ENCODE data around the gene MREG. TPM values are rescaled to one million over a fixed set of nuclear protein-coding genes. Genes with fewer than 3 reads are reported as not detected.
A peak's percentile ranks its signal among the peaks of the same experiment; 100 is the strongest.

Gene MREG
- total and polyA plus RNA-seq, 4 donors, result 0.87 to 3.1 (median 2.7) TPM

- H3K36me3 ChIP-seq (ENCODE audit: control insufficient read depth in 4 of 4, insufficient read depth in 3 of 4, low read depth in 1 of 4, low read length in 3 of 4), result peaks cover 0 to 9% (median 3%) of the 10 kb centered on the region in 4 donors
- no peak overlapping the region for H3K9ac ChIP-seq (ENCODE audit: low read depth in 1 of 2, low read length in 2 of 2)
- H3K27me3 ChIP-seq (ENCODE audit: control insufficient read depth in 4 of 4, insufficient read depth in 4 of 4, low read length in 3 of 4), result no peaks in the 10 kb centered on the region
- peaks cover 1 to 12% (median 6%) of the 10 kb centered on the region in 4 donors for H3K4me1 ChIP-seq (ENCODE audit: control insufficient read depth in 4 of 4, insufficient read depth in 4 of 4, low read length in 3 of 4)
- TF ChIP-seq RAD21 (IDR thresholded peaks at IDR 0.05), result no peak
- no peak for TF ChIP-seq SP1 (IDR thresholded peaks at IDR 0.05)
- TF ChIP-seq HNF4A (conservative IDR thresholded peaks at IDR 0.05), result peak in 1 of 2 donors; percentile 73
- TF ChIP-seq ATF3 (IDR thresholded peaks at IDR 0.05), result no peak
- no peak for TF ChIP-seq NR2F2 (IDR thresholded peaks at IDR 0.05)
- no peak for TF ChIP-seq RXRA (IDR thresholded peaks at IDR 0.05)
- TF ChIP-seq HNF4G (IDR thresholded peaks at IDR 0.05), result no peak
- no peak for TF ChIP-seq GABPA (IDR thresholded peaks at IDR 0.05 in 1 of 2, conservative IDR thresholded peaks at IDR 0.05 in 1 of 2)
- no peak for TF ChIP-seq MAX (IDR thresholded peaks at IDR 0.05)
- no peak for TF ChIP-seq TAF1 (conservative IDR thresholded peaks at IDR 0.05)
- TF ChIP-seq FOXA2 (IDR thresholded peaks at IDR 0.05), result no peak
- TF ChIP-seq, protein P1, sequence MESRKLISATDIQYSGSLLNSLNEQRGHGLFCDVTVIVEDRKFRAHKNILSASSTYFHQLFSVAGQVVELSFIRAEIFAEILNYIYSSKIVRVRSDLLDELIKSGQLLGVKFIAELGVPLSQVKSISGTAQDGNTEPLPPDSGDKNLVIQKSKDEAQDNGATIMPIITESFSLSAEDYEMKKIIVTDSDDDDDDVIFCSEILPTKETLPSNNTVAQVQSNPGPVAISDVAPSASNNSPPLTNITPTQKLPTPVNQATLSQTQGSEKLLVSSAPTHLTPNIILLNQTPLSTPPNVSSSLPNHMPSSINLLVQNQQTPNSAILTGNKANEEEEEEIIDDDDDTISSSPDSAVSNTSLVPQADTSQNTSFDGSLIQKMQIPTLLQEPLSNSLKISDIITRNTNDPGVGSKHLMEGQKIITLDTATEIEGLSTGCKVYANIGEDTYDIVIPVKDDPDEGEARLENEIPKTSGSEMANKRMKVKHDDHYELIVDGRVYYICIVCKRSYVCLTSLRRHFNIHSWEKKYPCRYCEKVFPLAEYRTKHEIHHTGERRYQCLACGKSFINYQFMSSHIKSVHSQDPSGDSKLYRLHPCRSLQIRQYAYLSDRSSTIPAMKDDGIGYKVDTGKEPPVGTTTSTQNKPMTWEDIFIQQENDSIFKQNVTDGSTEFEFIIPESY (IDR thresholded peaks at IDR 0.05), result no peak
- TF ChIP-seq YY1 (IDR thresholded peaks at IDR 0.05), result no peak
- peak; percentile 27 for TF ChIP-seq FOXA1 (IDR thresholded peaks at IDR 0.05)
- no peak for TF ChIP-seq REST (IDR thresholded peaks at IDR 0.05)
- TF ChIP-seq CTCF (IDR thresholded peaks at IDR 0.05; ENCODE audit: low read depth, low read length, missing input control), result no peak
- peak in 1 of 2 donors; percentile 57 for TF ChIP-seq JUND (IDR thresholded peaks at IDR 0.05)
- TF ChIP-seq EGR1 (IDR thresholded peaks at IDR 0.05; ENCODE audit: low read depth in 2 of 2), result no peak
- peak overlapping the region; percentile 22 to 25 for H3K27ac ChIP-seq (ENCODE audit: low read depth in 1 of 2, low read length in 2 of 2)
- H3K4me3 ChIP-seq (ENCODE audit: low read depth in 1 of 3, low read length in 3 of 3), result no peak overlapping the region
- WGBS, result 61% methylated on average over 4 of the region's 4 CpGs
- no peaks in the 10 kb centered on the region for H3K9me3 ChIP-seq (ENCODE audit: control insufficient read depth in 4 of 4, low read length in 3 of 4)
- no peak for DNase-seq (ENCODE audit: low spot score)
These were observed 60.3 kb downstream of the MREG start for GRCh38 chr2:215952860-215953637.

Data from liver (tissue), 9 donors.